Measurements from ENCODE around the gene CHN2.

CHN2 gene

GRCh38 chr7:29379551-29379950 is 185.0 kb downstream of the CHN2 start:
- H3K4me3 ChIP-seq (ENCODE audit: low read depth, low read length): no peak overlapping the region
- no peak for TF ChIP-seq CTCF (IDR thresholded peaks at IDR 0.05; ENCODE audit: borderline replicate concordance, insufficient read depth, low read depth, low read length)

- no peak overlapping the region for H3K4me3 ChIP-seq (ENCODE audit: low read depth, low read length)
- no peak for TF ChIP-seq CTCF (IDR thresholded peaks at IDR 0.05; ENCODE audit: borderline replicate concordance, insufficient read depth, low read depth, low read length)
These were observed 186.9 kb downstream of the CHN2 start for GRCh38 chr7:29381206-29382094.

GRCh38 chr7:29384277-29384676 is 189.7 kb downstream of the CHN2 start:
- no peak for TF ChIP-seq CTCF (IDR thresholded peaks at IDR 0.05; ENCODE audit: borderline replicate concordance, insufficient read depth, low read depth, low read length)
- H3K4me3 ChIP-seq (ENCODE audit: low read depth, low read length): no peak overlapping the region

- H3K4me3 ChIP-seq (ENCODE audit: low read depth, low read length): no peak overlapping the region
- TF ChIP-seq CTCF (IDR thresholded peaks at IDR 0.05; ENCODE audit: borderline replicate concordance, insufficient read depth, low read depth, low read length): no peak
These were observed 190.7 kb downstream of the CHN2 start for GRCh38 chr7:29385214-29385814.

- no peak for TF ChIP-seq CTCF (IDR thresholded peaks at IDR 0.05; ENCODE audit: borderline replicate concordance, insufficient read depth, low read depth, low read length)
- H3K4me3 ChIP-seq (ENCODE audit: low read depth, low read length): no peak overlapping the region
These were observed 191.7 kb downstream of the CHN2 start for GRCh38 chr7:29386196-29386765.

- no peak overlapping the region for H3K4me3 ChIP-seq (ENCODE audit: low read depth, low read length)
- no peak for TF ChIP-seq CTCF (IDR thresholded peaks at IDR 0.05; ENCODE audit: borderline replicate concordance, insufficient read depth, low read depth, low read length)
These were observed 196.7 kb downstream of the CHN2 start for GRCh38 chr7:29391262-29391661.
